Activated CD8-positive, alpha-beta memory T cell treated with anti-CD3 and anti-CD28 coated beads, Interleukin-2, amount 10 ng/mL, durations not matched to agents 7 days and 5 days (primary cell): ENCODE results near the gene AICDA. TPM values are rescaled to one million over a fixed set of nuclear protein-coding genes. Genes with fewer than 3 reads are reported as not detected.

Experiments
- ATAC-seq: fragments of 150-1000 bp; cut with Tn5 transposase; one replicate; pipeline ENCODE4 v1.10.0; 2021; ENCODE audit warnings: moderate library complexity
- CTCF ChIA-PET: fragments of 350-600 bp; sonication (Branson Sonifier 250); formaldehyde crosslinking; loops from one replicate; lab custom pipeline; 2021; ENCODE audit warnings: antibody characterized with exemption; lab: Charles Lee
- DNase-seq: peaks from one replicate; pipeline ENCODE4 v3.0.0-alpha.2; 2020
- H3K27ac Mint-ChIP-seq: one replicate; pipeline ENCODE4 v1.8.0; 2021; ENCODE audit warnings: mild to moderate bottlenecking, mixed read lengths
- H3K27me3 Mint-ChIP-seq: one replicate; pipeline ENCODE4 v1.8.0; 2021; ENCODE audit warnings: mixed read lengths
- H3K36me3 Mint-ChIP-seq: one replicate; pipeline ENCODE4 v1.8.0; 2021; ENCODE audit warnings: mild to moderate bottlenecking, mixed read lengths
- H3K4me1 Mint-ChIP-seq: one replicate; pipeline ENCODE4 v1.8.0; 2021; ENCODE audit warnings: mixed read lengths
- H3K4me3 Mint-ChIP-seq: one replicate; pipeline ENCODE4 v1.8.0; 2021; ENCODE audit warnings: mild to moderate bottlenecking, moderate library complexity, mixed read lengths
- H3K9me3 Mint-ChIP-seq: one replicate; pipeline ENCODE4 v1.8.0; 2022; ENCODE audit warnings: low read depth, mixed read lengths
- total RNA-seq, 2 experiments: library from RNA; stranded (reverse); gene quantifications; one replicate each; pipeline ENCODE4 v1.2.3, GENCODE V29; 2021

AICDA gene
- total RNA-seq, 2 experiments from 2014 or later, result not detected

GRCh38 chr12:8563356-8563755, 49.3 kb downstream of the AICDA start:
- no peaks in the 10 kb centered on the region for H3K36me3 Mint-ChIP-seq
- H3K4me3 Mint-ChIP-seq, result no peak overlapping the region
- DNase-seq (no peak), ATAC-seq (no peak)
- H3K9me3 Mint-ChIP-seq, result peaks cover 5% of the 10 kb centered on the region
- CTCF ChIA-PET, result interaction anchor here (1.5 kb wide), 2 partner anchors 19 kb away, joined by 3 to 7 read pairs; no protein-coding TSS in a partner anchor
- no peaks in the 10 kb centered on the region for H3K27me3 Mint-ChIP-seq
- H3K4me1 Mint-ChIP-seq, result no peaks in the 10 kb centered on the region
- H3K27ac Mint-ChIP-seq, result no peak overlapping the region

GRCh38 chr12:8562310-8562709, 50.3 kb downstream of the AICDA start:
- H3K4me1 Mint-ChIP-seq, result no peaks in the 10 kb centered on the region
- CTCF ChIA-PET, result interaction anchor here (0.8 to 1.5 kb wide), 3 partner anchors 9 to 26 kb away, joined by 3 to 7 read pairs (median 3); no protein-coding TSS in a partner anchor
- no peaks in the 10 kb centered on the region for H3K36me3 Mint-ChIP-seq
- DNase-seq, result no peak
- H3K27ac Mint-ChIP-seq, result no peak overlapping the region
- no peak overlapping the region for H3K4me3 Mint-ChIP-seq
- H3K27me3 Mint-ChIP-seq, result no peaks in the 10 kb centered on the region
- ATAC-seq, result no peak
- H3K9me3 Mint-ChIP-seq, result peaks cover 5% of the 10 kb centered on the region

GRCh38 chr12:8561011-8561410, 51.6 kb downstream of the AICDA start:
- H3K27ac Mint-ChIP-seq, result no peak overlapping the region
- no peaks in the 10 kb centered on the region for H3K36me3 Mint-ChIP-seq
- H3K9me3 Mint-ChIP-seq, result peaks cover 5% of the 10 kb centered on the region

GRCh38 chr12:8559676-8560075, 53.0 kb downstream of the AICDA start:
- H3K36me3 Mint-ChIP-seq, result no peaks in the 10 kb centered on the region
- ATAC-seq, result no peak
- peaks cover 3% of the 10 kb centered on the region for H3K27me3 Mint-ChIP-seq
- H3K4me3 Mint-ChIP-seq, result no peak overlapping the region
- H3K9me3 Mint-ChIP-seq, result peaks cover 5% of the 10 kb centered on the region
- CTCF ChIA-PET, result no interaction called here
- H3K27ac Mint-ChIP-seq, result no peak overlapping the region
- peaks cover 6% of the 10 kb centered on the region for H3K4me1 Mint-ChIP-seq
- no peak for DNase-seq

More at GRCh38 chr12:8561011-8561410, 51.6 kb downstream of the AICDA start:
- Mint-ChIP-seq H3K27me3 (peaks cover 3% of the 10 kb centered on the region), H3K4me1 (peaks cover 6% of the 10 kb centered on the region), H3K4me3 (no peak overlapping the region)
- CTCF ChIA-PET, result interaction anchor here (0.6 kb wide), 1 partner anchor 17 kb away, joined by 3 read pairs; no protein-coding TSS in a partner anchor
- no peak for ATAC-seq
- DNase-seq, result no peak

- CTCF ChIA-PET, result interaction anchor here (5.6 kb wide), 1 partner anchor 12 kb away, joined by 24 read pairs; no protein-coding TSS in a partner anchor
- Mint-ChIP-seq H3K36me3 (no peaks in the 10 kb centered on the region), H3K4me1 (peaks cover 6% of the 10 kb centered on the region), H3K27ac (no peak overlapping the region), H3K27me3 (peaks cover 7% of the 10 kb centered on the region), H3K4me3 (no peak overlapping the region), H3K9me3 (no peaks in the 10 kb centered on the region)
- ATAC-seq, result no peak
- DNase-seq, result no peak
These were observed 56.0 kb downstream of the AICDA start for GRCh38 chr12:8556531-8557097.

- ATAC-seq (no peak), DNase-seq (no peak)
- CTCF ChIA-PET, result interaction anchor here (5.6 kb wide), 1 partner anchor 10 kb away, joined by 24 read pairs; no protein-coding TSS in a partner anchor
- Mint-ChIP-seq H3K9me3 (no peaks in the 10 kb centered on the region), H3K4me3 (no peak overlapping the region), H3K27me3 (peaks cover 7% of the 10 kb centered on the region), H3K36me3 (no peaks in the 10 kb centered on the region), H3K4me1 (peaks cover 6% of the 10 kb centered on the region), H3K27ac (no peak overlapping the region)
These were observed 58.0 kb downstream of the AICDA start for GRCh38 chr12:8554451-8555195.

GRCh38 chr12:8553088-8553627, 59.5 kb downstream of the AICDA start:
- peaks cover 13% of the 10 kb centered on the region for H3K27me3 Mint-ChIP-seq
- no peak overlapping the region for H3K4me3 Mint-ChIP-seq
- H3K27ac Mint-ChIP-seq, result no peak overlapping the region
- ATAC-seq (no peak), DNase-seq (no peak)
- H3K36me3 Mint-ChIP-seq, result no peaks in the 10 kb centered on the region
- no peaks in the 10 kb centered on the region for H3K9me3 Mint-ChIP-seq
- CTCF ChIA-PET, result interaction anchor here (5.6 kb wide), 1 partner anchor 9 kb away, joined by 24 read pairs; no protein-coding TSS in a partner anchor
- H3K4me1 Mint-ChIP-seq, result peaks cover 6% of the 10 kb centered on the region

Other genes starting within 250 kb of the AICDA start
- gene CLEC6A, start 156.9 kb downstream of the AICDA start, total RNA-seq, result not detected
- gene CLEC4D, start 99.4 kb downstream of the AICDA start, total RNA-seq, result not detected
- not detected for gene CLEC4E, start 72.0 kb downstream of the AICDA start, total RNA-seq
- gene MFAP5, start 50.0 kb upstream of the AICDA start, total RNA-seq, result not detected
- gene RIMKLB, start 85.1 kb upstream of the AICDA start, total RNA-seq, result 1 to 10 TPM; 1.1 to 2.1 TPM
- not detected for gene A2ML1, start 209.8 kb upstream of the AICDA start, total RNA-seq